ENCODE measurements around the gene SOX5.
"Not testable (repeated sequence)": the region's sequence is repeated elsewhere in the genome, so short reads cannot be mapped to it uniquely, and the experiment has no call there.

The SOX5 gene

DNA sequence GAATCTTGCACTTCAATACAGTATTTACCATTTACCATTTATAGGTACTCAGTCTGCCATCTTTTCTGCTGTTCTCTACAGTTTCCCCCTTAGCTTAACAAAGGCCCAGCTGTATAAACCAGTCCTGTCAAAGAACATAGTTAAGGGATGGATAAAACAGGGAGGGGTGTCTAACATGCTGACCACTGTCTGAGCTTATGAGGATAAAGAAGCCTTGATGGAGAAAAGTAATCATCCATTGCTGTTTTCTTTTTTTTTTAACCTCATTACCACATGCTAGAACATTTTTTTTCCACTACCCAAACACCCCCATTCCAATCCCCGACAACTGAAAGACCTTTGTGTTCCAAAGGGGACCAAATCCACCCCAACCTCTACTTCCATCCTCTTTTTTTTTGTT lies 39.9 kb downstream of the SOX5 start:
- DNase-seq (ENCODE audit: low read depth): no peak

DNA sequence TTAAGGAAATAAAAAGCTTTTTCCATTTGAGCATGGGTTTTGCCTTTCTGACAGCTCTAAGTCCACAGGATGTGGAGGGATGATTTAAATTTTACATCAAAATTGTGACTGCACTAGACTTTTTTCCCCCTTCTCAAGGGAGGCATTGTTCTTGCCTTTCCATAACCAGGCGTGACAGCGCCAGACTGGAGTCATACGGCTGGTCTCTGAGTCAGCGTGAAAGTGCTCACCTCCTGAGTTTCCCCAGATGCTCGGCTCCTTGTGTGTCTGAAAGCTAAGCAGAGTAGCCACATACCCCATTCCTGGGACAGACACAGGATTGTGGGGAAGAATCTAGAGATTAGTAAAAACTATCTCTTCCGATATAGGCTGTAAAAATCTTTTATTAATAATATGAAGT lies 43.1 kb downstream of the SOX5 start:
- no peak for DNase-seq (ENCODE audit: low read depth)

DNA sequence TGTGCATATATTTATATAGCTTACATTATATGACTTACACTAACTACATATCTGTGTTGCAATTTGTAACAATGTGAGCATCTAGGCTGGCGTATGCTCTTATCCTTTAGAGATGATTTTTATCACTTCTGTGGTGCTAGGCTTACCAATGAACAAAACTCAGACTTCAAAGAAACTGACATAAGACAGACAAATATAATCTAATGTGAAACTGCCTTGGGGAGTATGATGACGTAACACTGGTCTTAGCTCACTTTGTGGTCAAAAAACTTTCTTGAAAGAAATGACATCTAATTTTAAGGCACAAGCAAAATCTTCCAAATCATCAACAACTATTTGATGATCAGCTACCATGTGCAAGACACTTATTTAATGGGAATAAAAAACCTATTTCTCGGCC lies 50.0 kb downstream of the SOX5 start:
- no peak for DNase-seq (ENCODE audit: low read depth)

DNA sequence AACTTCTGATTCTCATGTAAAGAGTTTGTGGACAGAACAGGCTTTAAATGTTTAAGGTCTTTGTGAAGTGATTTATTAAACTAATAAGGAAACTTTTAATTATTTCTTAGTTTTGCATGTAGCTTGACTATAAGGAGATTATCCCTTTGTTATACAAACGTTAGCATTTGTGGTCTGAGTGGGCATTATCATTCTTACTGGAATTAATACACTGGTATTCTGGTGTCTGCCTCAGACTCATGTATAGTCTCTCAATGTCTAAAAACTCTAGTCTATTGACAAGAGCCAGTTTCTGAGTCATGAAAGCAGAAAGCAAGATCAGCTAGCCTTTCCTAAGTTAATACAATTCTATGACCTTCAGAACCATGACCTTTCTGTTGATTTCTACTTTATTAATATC lies 51.3 kb downstream of the SOX5 start:
- no peak for DNase-seq (ENCODE audit: low read depth)

DNA sequence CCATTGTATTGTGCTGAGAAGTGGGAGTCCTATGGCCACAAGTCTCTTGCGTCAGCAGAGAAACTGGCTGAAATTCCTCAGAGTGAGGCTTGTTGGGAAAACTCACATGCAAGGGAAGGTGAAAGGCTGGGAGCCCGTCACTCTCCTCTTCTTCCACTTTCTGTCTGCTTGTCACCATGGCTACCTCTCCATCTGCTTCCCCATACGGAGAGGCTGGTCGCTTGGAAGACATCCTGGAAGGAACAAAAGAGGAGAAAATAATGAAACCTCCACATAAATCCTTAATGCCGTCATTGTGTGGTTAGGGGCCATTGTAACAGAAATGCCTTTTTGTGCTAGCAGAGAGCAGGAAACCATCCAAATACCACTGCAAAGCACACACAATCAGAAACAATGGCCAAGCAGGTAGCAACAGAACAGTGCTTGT lies 53.7 kb downstream of the SOX5 start:
- DNase-seq (ENCODE audit: low read depth): no peak

DNA sequence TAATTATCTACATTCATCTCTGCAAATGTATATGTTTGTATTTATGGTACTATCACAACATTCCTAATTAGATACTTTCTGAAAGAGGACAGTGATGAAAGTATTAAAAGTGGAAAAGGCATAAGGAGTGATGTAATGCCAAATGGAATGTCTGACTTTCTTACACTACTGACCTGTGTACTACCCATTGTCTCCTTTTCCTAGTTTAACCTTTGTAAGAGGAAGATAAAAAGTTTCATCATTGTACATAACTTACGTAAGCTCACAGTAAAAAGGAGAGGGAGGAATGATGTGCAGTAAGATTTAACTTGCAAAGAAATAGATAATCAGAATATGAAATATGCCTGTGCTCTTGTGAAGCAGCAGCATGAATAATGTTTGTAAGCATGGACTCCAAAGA lies 55.9 kb downstream of the SOX5 start:
- no peak for DNase-seq (ENCODE audit: low read depth)

DNA sequence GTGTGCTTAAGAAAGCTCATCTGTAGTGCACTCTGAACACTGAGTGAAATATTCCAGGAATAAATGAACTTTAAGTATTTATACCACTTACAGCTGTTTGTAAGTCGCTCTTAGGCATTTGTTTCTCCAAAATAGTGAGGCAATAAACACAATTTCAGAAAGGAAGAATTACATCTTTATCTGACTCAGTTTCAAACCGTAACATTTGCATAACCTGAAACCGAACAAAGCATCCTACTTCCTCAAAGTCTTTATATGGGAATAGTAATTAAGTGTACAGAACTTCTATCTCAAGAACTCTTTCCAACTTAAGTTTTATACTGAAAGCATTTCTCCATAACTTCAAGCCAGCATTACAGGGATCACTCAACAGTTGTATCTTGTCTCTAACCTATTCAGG lies 58.4 kb downstream of the SOX5 start:
- no peak for DNase-seq (ENCODE audit: low read depth)

DNA sequence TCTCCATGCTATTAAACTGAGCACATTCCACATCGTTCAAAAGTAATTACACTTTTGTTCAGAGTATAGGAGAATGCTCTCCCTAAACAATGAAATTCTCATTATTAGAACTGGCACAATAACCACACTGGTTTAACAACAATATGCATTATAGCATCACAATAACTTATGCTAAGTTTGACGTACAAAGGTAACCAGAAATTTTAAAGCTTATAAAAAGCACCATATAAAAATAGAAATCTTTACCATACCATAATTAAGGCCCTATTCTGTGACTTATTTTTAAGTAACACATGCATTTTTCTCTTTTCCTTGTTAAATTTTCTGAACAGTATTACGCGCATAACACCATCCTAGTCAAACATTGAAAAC lies 60.4 kb downstream of the SOX5 start:
- no peak for DNase-seq (ENCODE audit: low read depth)

DNA sequence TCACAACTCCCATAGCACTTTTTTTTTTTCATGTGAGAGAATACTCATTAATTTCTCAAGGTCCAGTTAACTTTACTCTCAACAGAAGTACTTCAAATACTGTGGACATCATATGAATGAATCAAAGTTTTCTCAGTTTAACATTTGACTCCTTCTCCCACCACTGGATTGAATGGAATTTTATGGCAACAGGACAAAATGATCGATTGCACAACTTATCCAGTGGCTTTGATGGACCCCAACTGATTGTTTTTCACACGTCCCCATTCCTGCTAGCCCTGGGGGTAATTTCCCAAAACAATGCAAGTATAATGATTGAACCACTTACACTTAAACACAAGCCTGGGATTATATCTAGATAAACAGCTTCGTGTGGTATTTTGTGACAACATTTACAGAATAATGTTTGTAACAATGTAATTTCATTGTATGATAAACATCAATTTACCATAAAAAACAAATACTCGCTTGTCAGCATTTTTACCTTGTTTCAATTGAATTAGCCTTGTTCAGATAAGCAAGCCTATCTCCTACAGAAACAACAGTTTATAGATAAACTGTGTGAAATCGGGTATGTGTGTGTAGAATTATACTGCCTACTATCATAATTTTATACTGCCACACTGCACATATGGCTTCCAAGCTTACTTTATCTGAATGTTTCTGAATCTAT lies 60.9 kb downstream of the SOX5 start:
- no peak for DNase-seq (ENCODE audit: low read depth)

DNA sequence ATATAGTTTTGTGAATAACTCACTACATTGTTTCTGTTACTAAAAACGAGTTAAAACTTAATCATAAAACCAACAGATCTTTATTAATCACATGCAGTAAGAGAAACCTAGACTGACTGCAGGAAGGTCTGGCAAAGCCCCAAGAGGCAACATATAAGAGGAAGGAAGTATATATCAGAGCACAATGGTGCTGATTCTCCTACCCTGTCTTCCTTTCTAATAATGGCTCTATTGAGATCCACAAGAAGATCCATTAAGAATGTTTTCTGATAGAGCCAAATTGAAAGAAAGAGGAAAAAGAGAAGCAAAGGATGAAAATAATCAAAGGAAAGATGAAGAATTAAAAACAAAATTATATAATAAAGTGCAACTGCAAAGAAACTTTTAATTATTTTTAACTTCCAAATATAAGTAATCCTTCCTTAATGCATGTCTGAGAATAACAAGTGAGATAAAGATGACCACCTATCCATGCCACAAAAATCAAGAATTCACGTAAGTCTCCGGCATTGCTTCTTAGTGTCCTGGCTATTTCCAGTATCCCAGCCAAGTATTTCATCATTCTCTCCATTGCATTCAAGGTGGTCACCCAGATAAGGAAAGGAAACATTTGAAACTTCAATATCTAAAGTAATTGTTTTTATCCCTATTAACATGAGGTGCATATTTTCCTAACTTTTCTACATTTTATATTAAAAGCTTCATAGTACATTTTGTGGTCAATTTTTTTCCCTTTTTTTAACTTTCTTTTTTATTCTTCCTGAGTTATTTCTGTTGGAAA lies 62.2 kb downstream of the SOX5 start:
- DNase-seq (ENCODE audit: low read depth): no peak

DNA sequence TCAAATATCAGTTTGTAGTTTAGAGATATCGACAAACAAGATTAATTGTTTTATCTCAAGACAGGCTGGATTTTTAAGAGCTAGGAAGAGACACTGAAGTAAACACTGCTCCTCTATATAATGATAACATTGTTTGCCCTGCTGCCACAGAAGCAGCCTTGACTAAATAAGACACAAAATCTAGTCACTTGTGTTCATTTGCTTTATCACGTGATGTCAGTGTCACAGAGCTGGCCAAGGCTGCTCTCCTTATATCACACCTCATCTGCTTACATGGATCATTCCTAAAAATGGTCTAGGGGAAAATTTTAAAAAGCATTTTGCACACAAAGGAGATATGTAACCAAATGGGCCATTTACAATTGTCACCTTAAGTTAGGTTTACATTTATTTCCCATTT lies 64.1 kb downstream of the SOX5 start:
- no peak for DNase-seq (ENCODE audit: low read depth)

DNA sequence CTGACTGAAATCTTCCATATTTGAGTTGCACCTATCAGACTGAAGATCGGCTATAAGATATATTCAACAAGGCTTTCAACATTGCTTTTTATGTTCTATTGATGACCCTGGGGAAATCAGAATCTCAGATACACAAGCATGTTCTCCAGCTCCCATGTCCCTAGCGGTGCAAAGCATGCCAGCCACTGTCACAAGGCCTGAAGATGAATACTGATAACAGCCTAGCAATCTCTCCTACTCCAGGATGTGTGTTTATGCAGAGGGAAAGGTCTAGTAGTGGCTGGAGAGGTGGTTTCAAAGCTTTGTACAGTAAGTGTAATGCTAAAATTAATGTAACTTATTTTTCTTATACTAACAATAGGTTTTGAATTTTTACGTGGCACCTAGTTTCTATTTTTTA lies 64.6 kb downstream of the SOX5 start:
- no peak for DNase-seq (ENCODE audit: low read depth)

DNA sequence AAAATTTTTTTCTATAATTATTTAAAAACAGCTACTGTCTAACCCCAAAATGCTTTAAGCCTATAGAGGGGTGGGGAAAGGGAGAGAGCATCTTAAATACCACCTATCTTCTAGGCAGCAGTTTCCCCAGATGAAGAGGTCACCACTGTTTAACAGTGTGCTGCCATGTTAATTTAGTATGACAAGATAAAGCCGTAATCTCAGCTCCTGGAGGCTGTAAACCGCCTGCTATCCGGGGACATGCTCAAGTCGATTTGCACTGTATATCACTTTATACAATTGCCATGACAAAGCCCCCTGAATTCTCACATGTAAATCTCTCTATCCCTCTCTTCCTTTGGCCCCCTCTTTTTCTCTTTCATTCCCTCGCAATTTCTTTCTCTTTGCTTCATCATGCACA lies 68.5 kb downstream of the SOX5 start:
- no peak for DNase-seq (ENCODE audit: low read depth)

DNA sequence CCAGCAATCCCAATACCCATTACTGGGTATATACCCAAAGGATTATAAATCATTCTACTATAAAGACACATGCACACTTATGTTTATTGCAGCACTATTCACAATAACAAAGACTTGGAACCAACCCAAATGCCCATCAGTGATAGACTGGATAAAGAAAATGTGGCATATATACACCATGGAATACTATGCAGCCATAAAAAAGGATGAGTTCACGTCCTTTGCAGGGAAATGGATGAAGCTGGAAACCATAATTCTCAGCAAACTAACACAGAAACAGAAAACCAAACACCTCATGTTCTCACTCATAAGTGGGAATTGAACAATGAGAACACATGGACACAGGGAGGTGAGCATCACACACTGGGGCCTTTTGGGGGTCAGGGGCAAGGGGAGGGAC lies 72.9 kb downstream of the SOX5 start:
- DNase-seq (ENCODE audit: low read depth): not testable (repeated sequence)

DNA sequence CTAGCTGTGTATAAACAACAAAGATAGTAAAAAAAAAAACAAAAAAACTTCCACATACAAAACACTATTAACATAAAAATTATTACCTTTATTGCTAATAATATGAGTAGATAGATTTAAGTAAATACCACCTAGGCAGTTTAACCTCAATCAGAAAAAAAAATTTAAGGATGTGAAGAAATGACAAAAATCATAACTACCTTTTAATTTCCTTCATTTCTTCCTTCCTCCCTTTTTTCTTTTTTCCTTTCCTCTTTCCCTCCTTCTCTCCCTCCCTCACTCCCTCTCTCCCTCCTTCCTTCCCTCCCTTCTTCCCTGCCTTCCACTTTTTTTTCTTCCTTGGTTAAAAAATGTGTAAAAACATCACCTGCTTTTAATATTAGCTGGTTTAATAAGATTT lies 81.7 kb downstream of the SOX5 start:
- DNase-seq (ENCODE audit: low read depth): no peak

DNA sequence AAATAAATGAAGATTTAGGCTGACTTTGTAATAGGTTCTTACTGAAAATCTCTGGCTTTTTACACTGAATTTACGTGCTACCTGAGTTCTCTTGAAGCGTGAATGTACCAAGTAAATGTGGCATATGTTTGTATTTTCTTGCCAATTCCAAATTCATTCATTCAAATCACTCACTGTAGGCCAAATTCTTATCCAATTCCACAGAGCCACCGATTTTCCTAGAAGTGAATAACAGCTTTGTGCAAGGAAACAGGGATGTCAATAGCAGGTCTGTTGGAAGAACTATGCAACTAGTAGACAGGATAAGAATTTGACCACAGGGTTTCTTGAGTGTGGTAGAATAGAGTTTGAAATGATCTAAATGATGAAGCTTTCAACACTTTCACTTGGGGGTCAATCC lies 86.8 kb downstream of the SOX5 start:
- no peak for DNase-seq (ENCODE audit: low read depth)

DNA sequence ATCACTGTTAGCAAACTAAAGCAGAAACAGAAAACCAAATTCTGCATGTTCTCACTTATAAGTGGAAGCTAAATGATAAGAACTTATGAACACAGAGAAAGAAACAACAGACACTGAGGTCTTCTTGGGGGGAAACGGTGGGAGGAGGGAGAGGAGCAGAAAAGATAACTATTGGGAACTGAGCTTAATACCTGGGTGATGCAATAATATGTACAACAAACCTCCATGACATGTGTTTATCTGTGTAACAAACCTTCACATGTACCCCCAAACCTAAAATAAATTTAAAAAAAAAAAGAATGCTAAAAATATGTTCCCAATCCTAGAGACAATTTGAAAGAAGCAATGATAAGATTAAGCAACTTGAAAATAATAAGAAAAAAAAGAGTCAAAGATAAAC lies 89.5 kb downstream of the SOX5 start:
- no peak for DNase-seq (ENCODE audit: low read depth)

DNA sequence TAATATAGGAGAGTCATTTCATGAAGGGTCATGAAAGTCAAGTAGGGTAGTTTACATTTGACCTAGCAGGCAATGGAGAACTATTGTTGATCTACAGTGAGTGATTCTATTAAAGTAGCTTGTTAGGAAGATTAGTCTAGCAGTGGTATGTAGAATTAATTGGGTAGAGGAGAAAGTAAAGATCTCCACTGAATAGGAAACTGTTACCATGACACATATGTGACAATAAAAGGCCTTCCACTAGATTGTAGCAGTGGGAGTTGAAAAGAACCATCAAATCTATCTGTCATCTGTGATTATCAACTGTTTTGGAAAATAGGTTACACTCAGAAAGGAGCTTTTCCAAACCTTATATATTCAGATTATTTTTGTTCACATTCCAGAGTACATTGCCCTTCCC lies 92.3 kb downstream of the SOX5 start:
- no peak for DNase-seq (ENCODE audit: low read depth)

DNA sequence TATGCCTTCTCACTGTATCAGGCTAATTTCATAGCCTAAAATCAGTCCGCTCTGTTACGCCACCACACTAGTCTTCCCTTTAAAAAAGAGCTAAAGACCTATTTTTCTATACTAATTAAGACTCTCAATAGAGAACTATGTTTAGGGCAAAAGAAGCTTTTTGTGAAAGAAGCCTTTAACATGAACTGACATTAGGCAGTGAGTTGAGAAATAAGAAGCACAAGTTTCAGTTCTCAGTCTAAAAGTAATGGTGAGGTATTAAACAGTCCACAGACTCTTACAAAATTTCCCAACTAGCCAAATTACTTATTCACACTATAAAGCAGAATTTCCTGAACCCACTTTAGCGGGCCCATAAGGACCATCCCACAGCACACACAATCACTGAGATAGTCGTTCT lies 93.7 kb downstream of the SOX5 start:
- DNase-seq (ENCODE audit: low read depth): no peak

DNA sequence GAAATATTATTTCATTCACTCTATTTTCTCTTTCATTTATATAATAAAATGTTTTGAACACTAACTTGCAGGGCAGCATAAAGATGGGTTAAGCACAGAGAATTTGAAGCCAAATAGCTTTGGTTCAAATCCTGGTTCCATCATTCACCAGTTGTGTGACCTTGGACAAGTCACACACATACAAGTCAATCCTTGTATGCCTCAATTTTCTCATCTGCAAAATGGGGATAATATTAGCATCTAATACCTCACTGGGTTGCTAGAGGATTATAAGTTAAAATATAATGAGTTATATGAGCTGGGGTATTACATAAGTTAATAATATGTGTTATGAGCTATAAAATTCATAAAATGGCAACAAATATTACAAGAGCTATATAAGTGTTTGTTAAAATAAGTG lies 94.9 kb downstream of the SOX5 start:
- no peak for DNase-seq (ENCODE audit: low read depth)

DNA sequence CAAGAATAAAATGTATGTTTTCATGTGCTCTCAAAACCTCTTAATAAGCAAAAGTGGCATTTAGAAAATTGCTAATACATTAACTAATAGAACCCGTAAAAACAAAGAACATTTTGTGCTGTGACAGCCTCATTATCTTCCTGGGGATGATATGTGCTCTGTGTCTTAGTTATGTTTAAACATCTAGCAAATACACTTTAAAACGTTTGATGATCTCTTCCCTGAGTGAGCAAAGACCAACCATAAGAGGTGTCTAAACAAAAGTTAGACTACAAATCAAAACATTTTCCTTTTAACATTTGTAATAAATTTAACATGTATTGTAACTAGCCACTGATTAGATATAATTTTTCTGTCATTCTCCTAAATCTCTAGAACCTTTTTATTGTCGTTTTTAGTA lies 95.8 kb downstream of the SOX5 start:
- no peak for DNase-seq (ENCODE audit: low read depth)

DNA sequence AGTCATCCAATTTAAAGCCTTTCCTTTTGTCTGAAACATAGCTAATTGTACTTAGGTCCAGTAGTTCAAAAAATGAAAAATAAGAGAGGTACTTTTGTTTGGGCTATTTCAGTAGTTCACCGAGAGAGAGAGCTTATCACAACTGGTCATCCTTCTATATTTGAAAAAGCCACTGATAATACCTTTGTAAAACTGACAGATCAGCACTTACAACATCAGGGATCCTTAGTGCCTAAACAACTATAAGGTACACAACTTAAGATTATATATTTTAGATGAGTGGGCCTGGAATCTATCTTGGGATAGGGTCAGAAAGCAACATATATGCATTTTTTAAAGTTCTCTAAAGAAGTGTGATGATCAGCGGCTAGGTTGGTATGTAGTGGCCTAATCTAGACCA lies 97.9 kb downstream of the SOX5 start:
- DNase-seq (ENCODE audit: low read depth): no peak

DNA sequence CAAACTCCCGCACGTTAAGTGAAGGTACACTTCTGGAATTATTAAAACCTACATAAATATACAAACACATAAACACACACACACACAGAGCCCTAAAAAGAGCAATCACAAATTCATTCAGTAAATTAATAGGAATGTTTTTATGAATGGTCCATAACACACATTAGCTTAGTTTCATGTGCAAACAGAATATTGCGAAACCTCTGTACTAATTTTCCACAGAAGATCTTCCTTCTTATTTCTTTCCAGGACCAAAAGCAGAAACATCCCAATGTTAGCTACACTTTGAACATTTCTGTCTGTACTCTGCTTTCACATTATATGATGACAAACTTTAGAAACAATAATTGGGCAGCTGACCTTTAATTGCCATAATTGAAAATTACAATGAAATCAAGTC lies 101.6 kb downstream of the SOX5 start:
- DNase-seq (ENCODE audit: low read depth): no peak

DNA sequence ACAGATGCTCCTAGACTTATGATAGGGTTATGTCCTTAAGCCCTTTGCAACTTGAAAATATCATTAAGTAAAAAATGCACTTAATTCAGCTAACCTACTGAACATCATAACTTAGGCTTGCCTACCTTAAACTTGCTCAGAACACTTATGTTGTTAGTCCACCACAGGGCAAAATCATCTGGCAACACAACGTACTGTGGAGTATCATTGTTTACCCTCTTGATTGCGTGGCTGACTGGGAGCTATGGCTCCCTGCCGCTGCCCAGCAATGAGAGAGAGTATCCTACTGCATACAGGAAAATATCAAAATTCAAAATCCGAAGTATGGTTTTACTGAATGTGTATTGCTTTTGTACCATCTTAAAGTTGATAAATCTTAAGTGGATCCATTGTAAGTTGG lies 105.5 kb downstream of the SOX5 start:
- no peak for DNase-seq (ENCODE audit: low read depth)
